NCI-H1930 (cell line): Measurements from ENCODE around the gene SEC16B.

ENCODE experiments used
- DNase-seq, 2 experiments: peaks; one replicate each; lab custom pipeline; 2025; lab: John Stamatoyannopoulos, UW

Gene SEC16B

DNA sequence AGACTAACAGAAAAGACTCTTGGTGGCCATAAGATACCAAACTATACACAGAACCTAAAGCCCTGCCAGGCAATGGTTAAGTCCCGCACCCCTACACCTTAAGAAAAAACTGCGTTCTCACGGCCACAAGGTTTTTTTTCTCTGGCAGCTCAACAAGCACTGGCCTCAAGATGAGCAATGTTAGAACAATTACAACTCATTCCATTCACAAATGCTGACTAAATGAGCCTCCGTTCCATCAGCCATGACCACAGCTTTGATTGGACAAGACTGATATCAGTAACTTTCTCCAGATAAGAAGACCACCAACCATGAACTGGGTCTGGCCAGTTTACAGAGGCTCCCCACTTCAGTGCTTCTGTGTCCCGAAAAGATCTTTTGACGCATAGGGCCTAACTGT is 31.9 kb downstream of the SEC16B start:
- DNase-seq, result no peak

DNA sequence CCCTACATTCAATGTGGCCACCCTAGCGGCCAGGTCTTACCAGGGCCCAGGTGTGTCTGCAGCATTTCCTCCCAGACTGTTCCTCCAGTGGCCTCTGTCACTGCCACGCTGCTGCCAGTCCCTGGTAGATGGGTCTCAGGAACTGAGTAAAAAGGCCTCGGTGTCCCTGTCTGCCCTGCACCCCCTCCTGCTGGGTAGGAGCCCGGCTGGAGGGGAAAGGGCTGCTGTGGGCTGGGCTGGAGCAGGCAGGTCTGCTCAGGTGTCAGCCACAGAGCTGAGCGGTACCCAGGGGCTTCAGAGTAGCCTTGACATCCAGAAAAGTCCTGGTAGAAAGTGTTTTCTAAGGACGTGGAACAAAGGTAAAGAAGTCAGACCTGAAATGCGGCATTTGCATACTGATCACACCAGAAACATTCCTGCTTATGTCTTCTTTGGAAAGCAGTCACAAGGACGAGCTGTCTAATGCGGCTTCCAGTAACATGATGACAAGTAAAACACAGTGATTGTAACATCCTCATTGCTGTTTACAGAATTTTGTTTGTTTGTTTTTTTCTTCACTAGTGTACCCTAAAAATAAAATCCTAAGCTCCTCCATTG is 32.6 kb downstream of the SEC16B start:
- DNase-seq, result no peak

DNA sequence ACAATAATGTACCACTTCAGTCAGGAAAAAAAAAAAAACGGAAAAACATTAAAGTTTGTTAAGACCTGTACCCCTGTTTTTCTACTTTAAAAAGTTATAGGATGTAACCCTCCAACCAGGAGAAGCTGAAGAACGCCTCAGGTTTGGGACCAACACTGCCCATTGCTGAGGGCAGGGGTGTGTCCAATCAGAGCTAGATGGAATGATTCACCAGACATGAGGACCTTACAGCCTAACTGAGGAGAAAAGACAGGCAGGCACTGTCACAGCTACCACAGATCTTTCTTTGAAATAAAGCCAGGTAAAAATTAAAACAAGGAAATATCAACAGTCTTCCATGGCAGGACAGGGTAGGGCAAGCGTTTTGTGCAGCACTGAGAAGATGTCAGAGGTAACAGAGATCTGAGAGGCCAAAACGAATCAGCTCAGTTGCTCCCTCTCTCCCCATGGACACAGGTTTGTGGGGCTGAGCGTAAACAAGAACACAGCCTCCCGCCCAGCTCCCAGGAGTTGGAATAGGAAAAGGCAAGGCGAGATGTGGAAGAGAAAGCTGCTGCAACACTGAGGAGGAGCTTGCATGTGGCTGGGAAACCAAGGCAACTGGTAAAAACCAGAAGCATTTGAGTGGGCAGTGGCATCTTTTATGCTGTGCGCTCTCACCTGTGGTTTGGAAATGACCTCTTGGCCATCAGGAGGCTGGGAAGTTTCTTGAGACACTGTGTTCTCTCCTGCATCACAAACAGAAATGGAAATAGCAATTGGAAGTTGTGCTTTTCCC is 34.0 kb downstream of the SEC16B start:
- DNase-seq, result no peak

- no peak for DNase-seq
These were observed 34.9 kb downstream of the SEC16B start for GRCh38 chr1:177934927-177935326.

DNA sequence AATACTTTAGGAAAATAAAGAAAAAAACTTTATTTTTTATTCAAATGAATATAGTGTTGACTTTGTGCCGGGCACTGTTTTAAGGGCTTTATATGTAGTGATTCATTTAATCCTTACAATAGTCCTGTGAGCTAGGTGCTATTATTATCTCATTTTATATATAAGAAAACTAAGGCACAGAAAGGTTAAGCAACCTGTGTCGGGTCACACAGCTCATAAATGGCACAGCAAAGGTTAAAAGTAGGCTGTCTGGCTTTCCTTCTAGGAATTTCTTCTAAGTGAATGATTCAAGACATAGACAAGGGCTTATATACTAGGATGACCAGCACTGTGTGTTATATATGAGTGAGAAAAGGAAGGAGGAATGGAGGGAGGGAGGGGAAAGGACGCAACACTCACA is 35.4 kb downstream of the SEC16B start:
- DNase-seq, result no peak

GRCh38 chr1:177933881-177934280 is 36.0 kb downstream of the SEC16B start:
- DNase-seq, result no peak

DNA sequence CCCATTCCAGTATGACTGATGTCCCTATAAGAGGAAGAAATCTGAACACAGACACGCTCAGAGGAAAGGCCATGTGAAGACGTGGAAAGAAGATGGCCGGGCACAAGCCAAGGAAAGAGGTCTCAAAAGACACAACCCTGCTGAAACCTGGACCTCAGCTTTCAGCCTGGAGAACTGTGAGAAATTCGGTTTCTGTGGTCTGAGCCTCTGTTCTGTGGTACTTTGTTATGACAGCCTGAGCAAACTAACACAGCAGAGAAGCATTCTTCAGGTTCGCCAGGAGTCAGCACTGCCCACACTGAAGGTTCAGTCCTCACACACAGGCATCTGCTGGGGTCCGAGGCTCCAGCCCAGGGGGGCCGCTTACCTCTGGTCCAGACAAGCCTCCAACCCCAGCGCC is 37.7 kb downstream of the SEC16B start:
- DNase-seq, result no peak

- no peak for DNase-seq
These were observed 40.9 kb downstream of the SEC16B start for GRCh38 chr1:177928952-177929351.

GRCh38 chr1:177928194-177928593 is 41.7 kb downstream of the SEC16B start:
- DNase-seq, result peak in 1 of 2 experiments; percentile 5

GRCh38 chr1:177927021-177927596 is 42.7 kb downstream of the SEC16B start:
- DNase-seq, result no peak

- no peak for DNase-seq
These were observed 43.7 kb downstream of the SEC16B start for GRCh38 chr1:177926201-177926600.

DNA sequence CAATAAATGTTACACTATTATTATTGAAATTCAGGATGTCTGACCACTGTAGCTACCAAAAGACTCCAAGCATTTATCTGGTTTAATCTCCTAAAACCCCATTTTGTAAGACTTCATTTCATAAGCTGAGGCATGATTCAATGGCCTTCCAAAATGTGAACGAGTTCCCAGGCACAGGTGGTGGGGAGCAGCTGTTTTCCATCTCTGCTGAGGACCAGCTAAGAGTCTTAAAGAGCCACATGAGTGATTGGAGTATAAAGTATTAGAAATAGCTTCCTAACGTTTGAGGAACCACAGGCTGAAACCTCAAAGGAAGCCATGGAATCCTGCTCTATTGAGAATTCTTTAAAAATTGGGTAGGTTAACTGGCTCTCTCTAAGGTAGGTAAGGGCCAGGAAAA is 44.9 kb downstream of the SEC16B start:
- no peak for DNase-seq

GRCh38 chr1:177923441-177923840 is 46.4 kb downstream of the SEC16B start:
- DNase-seq, result no peak

GRCh38 chr1:177922209-177922608 is 47.6 kb downstream of the SEC16B start:
- no peak for DNase-seq

- no peak for DNase-seq
These were observed 48.3 kb downstream of the SEC16B start for GRCh38 chr1:177921590-177921989.

DNA sequence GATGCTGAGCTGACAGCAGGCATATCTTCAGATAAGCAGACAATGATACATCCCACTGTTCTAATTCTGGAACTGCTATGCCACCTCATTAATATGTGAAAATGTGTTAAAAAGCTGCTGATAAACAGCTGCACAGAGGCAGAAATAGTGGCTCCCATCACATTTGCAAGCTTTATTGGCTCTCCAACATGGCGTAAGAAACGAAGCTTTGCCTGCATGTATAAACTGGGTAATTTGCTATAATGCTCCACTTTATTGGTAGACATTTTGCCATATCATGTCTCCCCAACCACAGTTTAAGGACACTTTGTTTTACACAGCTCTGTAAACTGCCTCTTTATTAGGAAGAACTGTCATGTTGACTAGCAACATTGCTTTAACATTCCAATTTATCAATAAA is 49.8 kb downstream of the SEC16B start:
- DNase-seq, result no peak

DNA sequence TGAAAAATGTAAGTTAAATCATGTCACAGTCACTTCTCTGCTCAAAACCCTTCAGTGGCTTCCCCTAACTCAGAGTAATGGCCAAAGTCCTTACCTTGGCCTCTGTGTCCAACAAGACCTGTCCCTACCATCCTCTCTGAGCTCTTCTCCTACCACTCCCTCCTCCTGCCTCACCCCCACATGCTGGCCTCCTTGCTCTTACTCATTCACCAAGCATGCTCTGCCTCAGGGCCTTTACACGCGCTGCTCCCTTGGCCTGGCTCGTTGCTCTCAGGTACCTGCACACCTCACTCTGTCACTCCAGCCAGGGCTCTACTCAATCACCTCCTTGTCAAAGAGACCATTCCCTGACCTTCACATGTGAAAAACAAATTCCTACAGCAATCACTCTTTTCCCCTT is 54.2 kb downstream of the SEC16B start:
- no peak for DNase-seq

GRCh38 chr1:177914603-177915002 is 55.3 kb downstream of the SEC16B start:
- DNase-seq, result no peak

DNA sequence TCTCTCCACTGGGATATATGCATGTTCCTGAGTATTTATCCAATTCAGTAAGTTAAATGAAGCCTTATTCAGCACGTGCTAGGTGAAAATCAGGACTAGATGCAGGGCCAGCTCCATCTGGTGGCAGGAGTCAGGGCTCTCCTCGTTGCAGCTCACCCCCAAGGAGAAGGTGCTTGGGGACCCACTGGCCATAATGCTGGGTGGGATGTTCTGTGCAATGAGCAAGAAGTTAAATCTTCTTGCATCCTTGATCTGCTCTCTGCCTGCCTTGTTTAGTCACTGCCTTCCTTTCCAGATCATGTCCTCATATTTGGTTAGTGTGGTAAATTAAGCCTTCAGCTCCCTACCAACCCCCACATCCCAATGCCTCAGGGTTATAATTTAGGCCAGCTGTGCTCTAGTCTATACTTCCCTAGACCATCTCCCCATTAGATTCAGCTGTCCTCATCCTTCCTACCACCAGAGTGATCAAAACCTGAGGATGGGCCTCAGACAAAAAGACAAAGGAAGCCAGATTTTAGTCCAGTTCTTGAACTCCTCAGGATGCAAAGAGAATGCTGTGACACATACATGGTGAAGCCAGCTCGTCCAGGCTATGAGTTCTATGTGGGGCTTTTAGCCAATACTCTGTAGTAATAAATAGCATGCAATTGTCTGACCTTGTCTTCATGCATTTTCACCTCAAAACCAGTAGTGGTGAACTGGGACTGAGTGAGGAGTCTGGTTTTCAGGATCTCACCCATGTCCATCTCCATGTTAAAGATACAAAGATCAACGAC is 55.9 kb downstream of the SEC16B start:
- DNase-seq, result peak in 1 of 2 experiments; percentile 17

DNA sequence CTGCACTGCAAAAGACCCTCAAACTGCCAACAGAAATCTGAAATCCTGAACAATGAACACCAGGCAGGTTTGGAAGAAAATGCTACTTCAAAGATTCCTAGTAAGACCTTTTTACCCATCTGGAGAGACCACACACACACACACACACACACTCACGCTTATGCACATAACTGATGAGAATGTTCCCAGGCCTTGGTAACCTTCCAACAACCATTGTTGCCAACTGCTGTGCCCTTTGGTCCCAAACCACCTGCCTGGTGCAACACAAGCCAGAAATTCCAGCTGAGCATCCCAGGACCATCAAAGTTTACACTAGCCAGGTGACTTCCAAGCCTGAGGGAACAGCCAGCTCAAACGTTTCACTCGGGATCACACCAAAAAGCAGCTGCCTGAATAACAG is 56.9 kb downstream of the SEC16B start:
- no peak for DNase-seq

- DNase-seq, result no peak
These were observed 60.4 kb downstream of the SEC16B start for GRCh38 chr1:177909416-177909815.

DNA sequence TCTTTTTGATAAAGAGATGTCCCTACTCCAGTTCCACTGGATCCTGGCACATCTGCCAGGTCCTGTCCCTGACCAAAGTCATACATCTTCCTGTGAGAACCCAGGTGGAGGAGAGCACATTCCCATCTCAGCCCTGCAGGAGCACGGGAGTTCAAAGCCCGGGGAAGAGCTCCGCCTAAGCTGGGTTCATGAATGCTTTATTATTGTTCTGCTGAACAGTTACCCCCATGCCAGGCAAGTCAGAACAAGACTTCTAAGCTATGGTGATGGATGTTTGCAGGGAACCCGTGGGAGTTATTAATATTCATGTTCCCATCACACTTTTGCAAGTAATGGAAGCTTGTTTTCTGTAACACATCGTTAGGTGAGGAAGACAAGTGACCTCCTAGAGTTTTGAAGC is 62.9 kb downstream of the SEC16B start:
- no peak for DNase-seq

- no peak for DNase-seq
These were observed 64.2 kb downstream of the SEC16B start for GRCh38 chr1:177905686-177906085.
